HepG2 (cell line): Measurements from ENCODE around the gene FCHSD1. TPM values are rescaled to one million over a fixed set of nuclear protein-coding genes. Genes with fewer than 3 reads are reported as not detected.

Experiments used
- ATAC-seq: fragments of 200-7000 bp; cut with Tn5 transposase; 3 replicates; pipeline ENCODE4 v1.9.1; 2020; ENCODE audit warnings: mild to moderate bottlenecking, moderate library complexity
- BruUV-seq: library from RNA; stranded (reverse); fragments of 400-500 nt; replicated peaks from 2 replicates; lab custom pipeline; 2021; lab: Mats Ljungman, UMichigan
- CTCF ChIA-PET: fragments of 300-600 bp; formaldehyde crosslinking; extraction: SDS; loops from one replicate; lab custom pipeline; 2021; ENCODE audit warnings: low total read pairs, inconsistent platforms, low intra/inter-chr PET ratio; lab: Yijun Ruan, JAX
- POLR2A ChIA-PET: fragments of 350-600 bp; sonication (Branson Sonifier 250); formaldehyde crosslinking; loops from one replicate; lab custom pipeline; 2020; ENCODE audit warnings: antibody characterized with exemption, inconsistent platforms; lab: Yijun Ruan, JAX
- DNase-seq: peaks from one replicate; pipeline ENCODE4 v3.0.0-alpha.2; 2015; ENCODE audit warnings: low spot score
- FAIRE-seq: peaks from 3 replicates; lab custom pipeline; 2011; peaks lifted over from hg19 to GRCh38; lab: Jason Lieb, UNC
- H2AFZ ChIP-seq: one replicate; pipeline ENCODE4 v1.6.1; 2011; ENCODE audit warnings: low read length, inconsistent platforms
- H3K27ac ChIP-seq: fragments of 300-600 bp; 3 replicates; pipeline ENCODE4 v1.8.0; 2011; ENCODE audit warnings: mixed run types, mild to moderate bottlenecking, mixed read lengths, low read length, inconsistent platforms; ENCODE audit not compliant: insufficient read depth; ENCODE audit errors: extremely low read length
- H3K27me3 ChIP-seq, 2 experiments: fragments of 200-600 bp in 1 of 2; 2 replicates in 1 of 2; 3 replicates in 1 of 2; pipeline versions ENCODE4 v1.6.0 to v1.8.0; 2011; ENCODE audit warnings: low read length in 2 of 2, mild to moderate bottlenecking in 2 of 2, moderate library complexity in 2 of 2, inconsistent platforms in 1 of 2; ENCODE audit not compliant: insufficient read depth in 2 of 2, control insufficient read depth in 1 of 2
- H3K36me3 ChIP-seq, 2 experiments: fragments of 200-600 bp in 1 of 2; replicated peaks in 1 of 2; 2 replicates in 1 of 2; 3 replicates in 1 of 2; pipeline versions ENCODE4 v1.5.1 to v1.8.0; 2011; ENCODE audit warnings: low read length in 2 of 2, inconsistent platforms in 1 of 2; ENCODE audit not compliant: insufficient read depth in 2 of 2, control insufficient read depth in 1 of 2
- H3K4me1 ChIP-seq: 2 replicates; pipeline ENCODE4 v1.5.1; 2012; ENCODE audit warnings: low read length, inconsistent platforms; ENCODE audit not compliant: insufficient read depth
- H3K4me2 ChIP-seq: 2 replicates; pipeline ENCODE4 v1.6.0; 2011; ENCODE audit warnings: low read depth, low read length, inconsistent platforms
- H3K4me3 ChIP-seq, 3 experiments: fragments of 200-600 bp in 1 of 3; sonication (generic), shearing (Covaris generic) in 1 of 3; replicated peaks in 1 of 3; 2 replicates each; pipeline ENCODE4 v1.5.1; 2011 to 2016; ENCODE audit warnings: low read length in 3 of 3, inconsistent platforms in 2 of 3, low read depth in 2 of 3, mild to moderate bottlenecking in 2 of 3, control low read depth in 1 of 3, mixed read lengths in 1 of 3; ENCODE audit not compliant: insufficient read depth in 1 of 3
- H3K79me2 ChIP-seq: one replicate; pipeline ENCODE4 v1.6.1; 2011; ENCODE audit warnings: low read length, inconsistent platforms; ENCODE audit not compliant: insufficient read depth
- H3K9ac ChIP-seq: 2 replicates; pipeline ENCODE4 v1.6.0; 2011; ENCODE audit warnings: mild to moderate bottlenecking, low read depth, low read length, inconsistent platforms; ENCODE audit not compliant: insufficient read depth
- H3K9me3 ChIP-seq: 2 replicates; pipeline ENCODE4 v1.5.1; 2012; ENCODE audit warnings: mild to moderate bottlenecking, low read length
- H4K20me1 ChIP-seq: 2 replicates; pipeline ENCODE4 v1.6.0; 2011; ENCODE audit warnings: inconsistent platforms, mild to moderate bottlenecking, low read length, moderate library complexity; ENCODE audit not compliant: insufficient read depth
- BCL3 ChIP-seq: sonication (generic); formaldehyde crosslinking; IDR thresholded peaks from 2 replicates; pipeline ENCODE4 v1.5.1; 2020; ENCODE audit warnings: mild to moderate bottlenecking, missing genetic modification reagents, moderate library complexity
- KAT2B ChIP-seq: fragments of 150-350 bp; IDR thresholded peaks from 2 replicates; pipeline ENCODE4 v1.6.1; 2014; ENCODE audit warnings: low read depth, low read length, borderline replicate concordance
- LCORL ChIP-seq, 2 experiments: fragments of 450-650 bp in 1 of 2; sonication (generic) in 1 of 2; formaldehyde crosslinking in 1 of 2; IDR thresholded peaks; 2 replicates each; pipeline versions ENCODE4 v1.5.0 to v1.6.1; 2017 to 2020; ENCODE audit warnings: antibody characterized with exemption in 1 of 2, missing genetic modification reagents in 1 of 2
- RBM39 ChIP-seq: fragments of 200-400 bp; formaldehyde crosslinking; IDR thresholded peaks from one replicate; pipeline ENCODE4 v1.6.1; 2018; ENCODE audit warnings: antibody characterized with exemption, mild to moderate bottlenecking, low read depth, low read length; ENCODE audit not compliant: poor library complexity, severe bottlenecking
- RFX3 ChIP-seq: IDR thresholded peaks from 2 replicates; pipeline ENCODE4 v1.6.1; 2016; ENCODE audit warnings: missing biosample characterization, missing genetic modification reagents
- ZMYM3 ChIP-seq: sonication (generic); formaldehyde crosslinking; IDR thresholded peaks from 2 replicates; pipeline ENCODE4 v1.5.1; 2020; ENCODE audit warnings: mild to moderate bottlenecking, missing genetic modification reagents
- ZNF460 ChIP-seq: sonication (generic); formaldehyde crosslinking; IDR thresholded peaks from 2 replicates; pipeline ENCODE4 v1.5.1; 2020; ENCODE audit warnings: missing genetic modification reagents, mild to moderate bottlenecking, borderline replicate concordance
- ZNF691 ChIP-seq: sonication (generic); formaldehyde crosslinking; IDR thresholded peaks from 2 replicates; pipeline ENCODE4 v1.4.0; 2020; ENCODE audit warnings: missing genetic modification reagents, low read depth, mild to moderate bottlenecking, borderline replicate concordance
- WGBS: methylation state at CpG from one replicate; pipeline ENCODE4 v1.1.6; 2017; ENCODE audit warnings: low lambda C conversion rate; 5-methylcytosine and 5-hydroxymethylcytosine counted together
- in situ Hi-C: cut with HindIII; loops from 2 replicates; pipeline ENCODE4 v1.10.0; 2017; ENCODE audit warnings: low pct_unique_long_range_greater_than_20kb; ENCODE audit not compliant: extremely low pct_ligation_motif_present
- intact Hi-C: fragments of 100-400 bp; cut with micrococcal nuclease; formaldehyde crosslinking; loops from one replicate; pipeline ENCODE4 v1.10.0; 2022; ENCODE audit not compliant: unreplicated experiment
- polyA plus RNA-seq, 8 experiments: library from polyadenylated mRNA; depleted of rRNA in 3 of 8; stranded (reverse) in 7 of 8; unstranded in 1 of 8; fragments of >200 nt; fragmentation: Illumina TruSeq in 4 of 8; extraction: Trizol in 4 of 8; gene quantifications; 2 replicates each; pipeline versions ENCODE4 v1.2.1 to v1.2.3, GENCODE V29; 2011 to 2016; ENCODE audit warnings: low read depth in 4 of 8, missing spikeins in 1 of 8, mixed read lengths in 1 of 8; ENCODE audit not compliant: insufficient read depth in 1 of 8
- total RNA-seq, 5 experiments: library from RNA; depleted of rRNA; stranded (reverse); fragments of >200 nt; fragmentation: Illumina TruSeq; extraction: Trizol; gene quantifications; 2 replicates each; pipeline ENCODE4 v1.2.3, GENCODE V29; 2016; ENCODE audit warnings: low read depth in 1 of 5

The FCHSD1 gene
- total and polyA plus RNA-seq, 2 of the 13 experiments (the other 11 are each of a cell fraction or from before 2014, with no cell fraction given): 5.5 to 15.4 TPM

- TF ChIP-seq ZNF691 (CRISPR knock-in tag) (no peak), ZNF460 (CRISPR knock-in tag) (no peak)
Measured at GRCh38 chr5:141692919-141693725, 41.9 kb upstream of the FCHSD1 start (continued).

GRCh38 chr5:141692533-141692888, 41.3 kb upstream of the FCHSD1 start:
- ChIA-PET CTCF (interaction anchor here (1.2 to 2.5 kb wide), 4 partner anchors 122 to 323 kb away, joined by 6 to 30 read pairs (median 12); no protein-coding TSS in a partner anchor), POLR2A (interaction anchor here (0.7 to 1.1 kb wide), 2 partner anchors 267 to 269 kb away, joined by 3 to 4 read pairs; no protein-coding TSS in a partner anchor)
- no peaks in the 10 kb centered on the region for H3K9me3 ChIP-seq
- intact Hi-C loops (loop anchor here (1.0 to 2.0 kb wide), 3 partner anchors 27 to 268 kb away; partner anchors contain the start of gene PCDH1), in situ Hi-C loops (loop anchor here (25.0 kb wide), 1 partner anchor 445 kb away; no protein-coding TSS in a partner anchor)
- H3K27me3 ChIP-seq: peaks cover 12 to 53% of the 10 kb centered on the region in 2 experiments
- no peak overlapping the region for H3K9ac ChIP-seq
- H3K36me3 ChIP-seq: no peaks in the 10 kb centered on the region
- 50% methylated on average over 5 of the region's 5 CpGs for WGBS
- no peaks in the 10 kb centered on the region for H3K4me1 ChIP-seq
- no peak overlapping the region for H2AFZ ChIP-seq
- DNase-seq (no peak), FAIRE-seq (no peak), ATAC-seq (no peak)
- H3K79me2 ChIP-seq: no peaks in the 10 kb centered on the region
- H3K4me3 ChIP-seq: peak overlapping the region in 1 of 3 experiments; percentile 52; a peak in 1 of 6 replicates
- TF ChIP-seq RFX3 (CRISPR knock-in tag) (no peak), KAT2B (no peak), ZMYM3 (no peak), BCL3 (CRISPR knock-in tag) (peak; percentile 14; the same call in 1 of the 2 replicates), LCORL (IDR thresholded peaks at IDR 0.05) (no peak), LCORL (CRISPR knock-in tag; IDR thresholded peaks at IDR 0.05) (peak; percentile 4; the same call in 1 of the 2 replicates), RBM39 (peak; percentile 12)
- H3K4me2 ChIP-seq: peak overlapping the region; percentile 72
- no peak overlapping the region for H3K27ac ChIP-seq
- no TSS peak for BruUV-seq
- H4K20me1 ChIP-seq: no peaks in the 10 kb centered on the region
